GM12878 (cell line): ENCODE results near the gene ITSN1. TPM values are rescaled to one million over a fixed set of nuclear protein-coding genes. Genes with fewer than 3 reads are reported as not detected.

Experiments
- ATAC-seq: fragments of 200-7000 bp; cut with Tn5 transposase; 3 replicates; pipeline ENCODE4 v1.9.1; 2020; ENCODE audit warnings: mild to moderate bottlenecking, moderate library complexity
- BruUV-seq: library from RNA; stranded (reverse); fragments of 400-500 nt; replicated peaks from 2 replicates; lab custom pipeline; 2021; lab: Mats Ljungman, UMichigan
- CTCF ChIA-PET: fragments of 300-600 bp; sonication (Branson Sonifier 250); formaldehyde crosslinking; extraction: SDS; loops from one replicate; lab custom pipeline; 2021; ENCODE audit warnings: inconsistent platforms; lab: Yijun Ruan, JAX
- POLR2A ChIA-PET: fragments of 350-600 bp; formaldehyde crosslinking; extraction: SDS; loops from one replicate; lab custom pipeline; 2021; ENCODE audit warnings: inconsistent platforms; lab: Charles Lee
- RAD21 ChIA-PET: fragments of 300-600 bp; sonication (Branson Sonifier 250); formaldehyde crosslinking; loops from one replicate; lab custom pipeline; 2023; ENCODE audit warnings: antibody characterized with exemption; ENCODE audit not compliant: unreplicated experiment; lab: Charles Lee
- SMC1A ChIA-PET: fragments of 300-600 bp; sonication (Branson Sonifier 250); formaldehyde crosslinking; loops from one replicate; lab custom pipeline; 2023; ENCODE audit not compliant: unreplicated experiment, uncharacterized antibody; lab: Charles Lee
- DNase-seq: peaks from one replicate; pipeline ENCODE4 v3.0.0-alpha.2; 2011; ENCODE audit warnings: low read depth, low spot score
- FAIRE-seq: peaks from 3 replicates; lab custom pipeline; 2011; peaks lifted over from hg19 to GRCh38; lab: Jason Lieb, UNC
- H2AFZ ChIP-seq: 2 replicates; pipeline ENCODE4 v1.6.0; 2011; ENCODE audit warnings: low read depth, low read length, control low read depth; ENCODE audit not compliant: control insufficient read depth
- H3K27ac ChIP-seq: 2 replicates; pipeline ENCODE4 v1.5.1; 2011; ENCODE audit warnings: control low read depth; ENCODE audit not compliant: control insufficient read depth, insufficient read depth
- H3K27me3 ChIP-seq, 2 experiments: replicated peaks in 1 of 2; 2 replicates each; pipeline versions ENCODE4 v1.6.0 to v1.6.1; 2011; ENCODE audit warnings: low read length in 1 of 2; ENCODE audit not compliant: control insufficient read depth in 2 of 2, insufficient read depth in 2 of 2
- H3K36me3 ChIP-seq, 2 experiments: 2 replicates each; pipeline ENCODE4 v1.5.1; 2011; ENCODE audit warnings: low read length in 1 of 2; ENCODE audit not compliant: control insufficient read depth in 2 of 2, insufficient read depth in 2 of 2
- H3K4me1 ChIP-seq: 2 replicates; pipeline ENCODE4 v1.6.1; 2011; ENCODE audit warnings: mild to moderate bottlenecking, low read length, moderate library complexity, mixed read lengths; ENCODE audit not compliant: control insufficient read depth, insufficient read depth
- H3K4me2 ChIP-seq: 2 replicates; pipeline ENCODE4 v1.6.0; 2011; ENCODE audit warnings: control low read depth; ENCODE audit not compliant: control insufficient read depth, insufficient read depth
- H3K4me3 ChIP-seq: fragments of 200-600 bp; sonication (generic); 2 replicates; pipeline ENCODE4 v1.5.1; 2016
- H3K79me2 ChIP-seq: 2 replicates; pipeline ENCODE4 v1.6.0; 2011; ENCODE audit warnings: low read length; ENCODE audit not compliant: control insufficient read depth, insufficient read depth
- H3K9ac ChIP-seq: 2 replicates; pipeline ENCODE4 v1.8.0; 2011; ENCODE audit warnings: low read length, control low read depth, mixed read lengths; ENCODE audit not compliant: control insufficient read depth, insufficient read depth
- H3K9me3 ChIP-seq: replicated peaks from 3 replicates; pipeline ENCODE4 v1.5.1; 2011; ENCODE audit warnings: mild to moderate bottlenecking, low read length; ENCODE audit not compliant: control insufficient read depth, insufficient read depth
- H4K20me1 ChIP-seq: 2 replicates; pipeline ENCODE4 v1.6.0; 2011; ENCODE audit not compliant: control insufficient read depth, insufficient read depth
- IKZF2 ChIP-seq, 2 experiments: fragments of 450-650 bp; IDR thresholded peaks; 2 replicates each; pipeline ENCODE4 v1.6.1; 2017; ENCODE audit warnings: mild to moderate bottlenecking in 2 of 2, moderate library complexity in 2 of 2
- SPI1 ChIP-seq: IDR thresholded peaks from 2 replicates; pipeline ENCODE4 v1.6.1; 2011; ENCODE audit warnings: low read depth, mild to moderate bottlenecking, low read length, moderate library complexity, borderline replicate concordance; ENCODE audit not compliant: insufficient read depth
- WGBS: methylation state at CpG from one replicate; pipeline ENCODE4 v1.1.6; 2016; ENCODE audit warnings: low lambda C conversion rate; ENCODE audit not compliant: insufficient replicate concordance, insufficient coverage; ENCODE audit errors: missing lambda C conversion rate; 5-methylcytosine and 5-hydroxymethylcytosine counted together
- in situ Hi-C: fragments of 300-500 bp; cut with MboI; formaldehyde crosslinking; loops from 9 replicates; pipeline ENCODE4 v1.14.3; 2018; ENCODE audit warnings: mixed read lengths
- intact Hi-C: fragments of 100-400 bp; cut with micrococcal nuclease; formaldehyde crosslinking; loops from one replicate; pipeline ENCODE4 v1.14.2; 2022; ENCODE audit not compliant: unreplicated experiment
- polyA plus RNA-seq, 11 experiments: library from polyadenylated mRNA; depleted of rRNA in 4 of 11; unstranded in 6 of 11; stranded (reverse) in 5 of 11; fragments of >200 nt; fragmentation: Nextera tagmentation in 4 of 11; fragmentation: Illumina TruSeq in 1 of 11; extraction: Ambion mirVana in 4 of 11; extraction: Trizol in 1 of 11; gene quantifications; 1 replicate in 1 of 11; 2 replicates in 10 of 11; pipeline versions ENCODE4 v1.2.1 to v1.2.3, GENCODE V29; 2011 to 2016; ENCODE audit warnings: inconsistent platforms in 2 of 11, missing spikeins in 2 of 11, low read depth in 1 of 11
- total RNA-seq, 4 experiments: library from RNA; depleted of rRNA in 3 of 4; stranded (reverse); fragments of >200 nt in 3 of 4; fragmentation: Illumina TruSeq in 1 of 4; extraction: Trizol in 1 of 4; gene quantifications; 2 replicates each; pipeline versions ENCODE4 v1.2.1 to v1.2.3, GENCODE V29; 2013 to 2021
- TF ChIP-seq, protein P1 (sequence below): IDR thresholded peaks from 2 replicates; pipeline ENCODE4 v1.6.1; 2012; ENCODE audit warnings: mild to moderate bottlenecking, low read depth, low read length
- TF ChIP-seq, protein P2 (sequence below): fragments of 450-650 bp; IDR thresholded peaks from 2 replicates; pipeline ENCODE4 v1.6.1; 2014; ENCODE audit warnings: mild to moderate bottlenecking
- TF ChIP-seq, protein P3 (sequence below): fragments of 450-650 bp; IDR thresholded peaks from 2 replicates; pipeline ENCODE4 v1.6.1; 2017; ENCODE audit warnings: low read depth, mild to moderate bottlenecking, moderate library complexity
- TF ChIP-seq, protein P4 (sequence below): fragments of 450-650 bp; conservative IDR thresholded peaks from 2 replicates; pipeline ENCODE4 v1.6.1; 2017; ENCODE audit warnings: mild to moderate bottlenecking, moderate library complexity
- TF ChIP-seq, protein P5 (sequence below): fragments of 450-650 bp; IDR thresholded peaks from 2 replicates; pipeline ENCODE4 v1.6.1; 2016; ENCODE audit warnings: mild to moderate bottlenecking

ITSN1 gene
- total and polyA plus RNA-seq, 10 of the 15 experiments (the other 5 are each of a cell fraction or from before 2014, with no cell fraction given), result 0.89 to 10.6 (median 4.8) TPM

DNA sequence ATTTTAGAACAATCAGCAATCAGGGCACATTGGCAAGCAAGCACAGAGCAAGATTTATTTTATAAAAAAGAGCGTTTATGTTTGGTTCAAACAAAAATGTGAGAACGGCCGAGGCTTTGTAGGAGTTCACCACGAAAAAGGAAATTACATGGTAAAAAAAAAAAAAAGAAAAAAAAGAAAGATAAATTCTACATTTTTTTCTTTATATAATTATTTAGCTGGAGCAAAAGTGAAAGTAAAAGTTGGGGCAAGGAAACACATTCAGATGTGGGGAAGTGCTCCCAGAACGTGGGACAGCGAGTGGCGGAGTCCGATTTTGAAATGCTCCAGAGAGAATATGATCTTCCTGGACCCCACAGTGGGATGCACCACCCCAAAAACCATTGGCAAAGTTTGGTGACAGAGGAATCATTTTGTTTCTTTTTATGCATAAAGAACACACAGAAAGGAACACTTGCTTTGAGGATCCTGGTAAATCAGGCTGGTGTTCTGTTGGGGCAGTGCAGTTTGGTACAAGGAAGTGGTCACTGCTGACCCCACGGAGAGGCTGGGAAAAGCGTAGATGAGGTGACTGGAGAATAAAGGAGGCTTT, 289.6 kb downstream of the ITSN1 start:
- ATAC-seq (peak; percentile 27; the same call in 2 of the 3 replicates), DNase-seq (no peak)
- peak overlapping the region; percentile 57; the same call in 1 of the 2 replicates for H3K4me3 ChIP-seq
- no peaks in the 10 kb centered on the region for H3K9me3 ChIP-seq
- H3K4me1 ChIP-seq, result no peaks in the 10 kb centered on the region
- H3K36me3 ChIP-seq, result no peaks in the 10 kb centered on the region
- H3K79me2 ChIP-seq, result no peaks in the 10 kb centered on the region
- in situ Hi-C loops (no loop called here), intact Hi-C loops (no loop called here)
- SMC1A ChIA-PET, result interaction anchor here (0.6 to 5.2 kb wide), 12 partner anchors 8 to 416 kb away, joined by 3 to 34 read pairs (median 4); no protein-coding TSS in a partner anchor
- peak overlapping the region; percentile 57; the same call in 1 of the 2 replicates for H3K9ac ChIP-seq
- H4K20me1 ChIP-seq, result no peaks in the 10 kb centered on the region
- RAD21 ChIA-PET, result interaction anchor here (0.6 to 4.1 kb wide), 7 partner anchors 8 to 416 kb away, joined by 3 to 17 read pairs (median 4); no protein-coding TSS in a partner anchor
- H3K4me2 ChIP-seq, result peak overlapping the region; percentile 85
- peak overlapping the region; percentile 95 for H2AFZ ChIP-seq
- no peaks in the 10 kb centered on the region for H3K27me3 ChIP-seq
- 6% methylated on average over 10 of the region's 10 CpGs for WGBS
- H3K27ac ChIP-seq, result peak overlapping the region; percentile 43
- TF ChIP-seq, protein P1, sequence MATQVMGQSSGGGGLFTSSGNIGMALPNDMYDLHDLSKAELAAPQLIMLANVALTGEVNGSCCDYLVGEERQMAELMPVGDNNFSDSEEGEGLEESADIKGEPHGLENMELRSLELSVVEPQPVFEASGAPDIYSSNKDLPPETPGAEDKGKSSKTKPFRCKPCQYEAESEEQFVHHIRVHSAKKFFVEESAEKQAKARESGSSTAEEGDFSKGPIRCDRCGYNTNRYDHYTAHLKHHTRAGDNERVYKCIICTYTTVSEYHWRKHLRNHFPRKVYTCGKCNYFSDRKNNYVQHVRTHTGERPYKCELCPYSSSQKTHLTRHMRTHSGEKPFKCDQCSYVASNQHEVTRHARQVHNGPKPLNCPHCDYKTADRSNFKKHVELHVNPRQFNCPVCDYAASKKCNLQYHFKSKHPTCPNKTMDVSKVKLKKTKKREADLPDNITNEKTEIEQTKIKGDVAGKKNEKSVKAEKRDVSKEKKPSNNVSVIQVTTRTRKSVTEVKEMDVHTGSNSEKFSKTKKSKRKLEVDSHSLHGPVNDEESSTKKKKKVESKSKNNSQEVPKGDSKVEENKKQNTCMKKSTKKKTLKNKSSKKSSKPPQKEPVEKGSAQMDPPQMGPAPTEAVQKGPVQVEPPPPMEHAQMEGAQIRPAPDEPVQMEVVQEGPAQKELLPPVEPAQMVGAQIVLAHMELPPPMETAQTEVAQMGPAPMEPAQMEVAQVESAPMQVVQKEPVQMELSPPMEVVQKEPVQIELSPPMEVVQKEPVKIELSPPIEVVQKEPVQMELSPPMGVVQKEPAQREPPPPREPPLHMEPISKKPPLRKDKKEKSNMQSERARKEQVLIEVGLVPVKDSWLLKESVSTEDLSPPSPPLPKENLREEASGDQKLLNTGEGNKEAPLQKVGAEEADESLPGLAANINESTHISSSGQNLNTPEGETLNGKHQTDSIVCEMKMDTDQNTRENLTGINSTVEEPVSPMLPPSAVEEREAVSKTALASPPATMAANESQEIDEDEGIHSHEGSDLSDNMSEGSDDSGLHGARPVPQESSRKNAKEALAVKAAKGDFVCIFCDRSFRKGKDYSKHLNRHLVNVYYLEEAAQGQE, result no peak
- TF ChIP-seq, protein P2, sequence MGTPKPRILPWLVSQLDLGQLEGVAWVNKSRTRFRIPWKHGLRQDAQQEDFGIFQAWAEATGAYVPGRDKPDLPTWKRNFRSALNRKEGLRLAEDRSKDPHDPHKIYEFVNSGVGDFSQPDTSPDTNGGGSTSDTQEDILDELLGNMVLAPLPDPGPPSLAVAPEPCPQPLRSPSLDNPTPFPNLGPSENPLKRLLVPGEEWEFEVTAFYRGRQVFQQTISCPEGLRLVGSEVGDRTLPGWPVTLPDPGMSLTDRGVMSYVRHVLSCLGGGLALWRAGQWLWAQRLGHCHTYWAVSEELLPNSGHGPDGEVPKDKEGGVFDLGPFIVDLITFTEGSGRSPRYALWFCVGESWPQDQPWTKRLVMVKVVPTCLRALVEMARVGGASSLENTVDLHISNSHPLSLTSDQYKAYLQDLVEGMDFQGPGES, result no peak
- TF ChIP-seq SPI1, result peak; percentile 47; the same call in 1 of the 2 replicates
- 0 out of 4 replicates have a peak, but pooled peaks of 1 of the 2 experiments have one; percentile 15 for TF ChIP-seq IKZF2 (IDR thresholded peaks at IDR 0.05)
- TF ChIP-seq, protein P3, sequence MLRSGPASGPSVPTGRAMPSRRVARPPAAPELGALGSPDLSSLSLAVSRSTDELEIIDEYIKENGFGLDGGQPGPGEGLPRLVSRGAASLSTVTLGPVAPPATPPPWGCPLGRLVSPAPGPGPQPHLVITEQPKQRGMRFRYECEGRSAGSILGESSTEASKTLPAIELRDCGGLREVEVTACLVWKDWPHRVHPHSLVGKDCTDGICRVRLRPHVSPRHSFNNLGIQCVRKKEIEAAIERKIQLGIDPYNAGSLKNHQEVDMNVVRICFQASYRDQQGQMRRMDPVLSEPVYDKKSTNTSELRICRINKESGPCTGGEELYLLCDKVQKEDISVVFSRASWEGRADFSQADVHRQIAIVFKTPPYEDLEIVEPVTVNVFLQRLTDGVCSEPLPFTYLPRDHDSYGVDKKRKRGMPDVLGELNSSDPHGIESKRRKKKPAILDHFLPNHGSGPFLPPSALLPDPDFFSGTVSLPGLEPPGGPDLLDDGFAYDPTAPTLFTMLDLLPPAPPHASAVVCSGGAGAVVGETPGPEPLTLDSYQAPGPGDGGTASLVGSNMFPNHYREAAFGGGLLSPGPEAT, result 0 out of 2 replicates have a peak, but pooled peaks have one; percentile 22
- TF ChIP-seq, protein P4, sequence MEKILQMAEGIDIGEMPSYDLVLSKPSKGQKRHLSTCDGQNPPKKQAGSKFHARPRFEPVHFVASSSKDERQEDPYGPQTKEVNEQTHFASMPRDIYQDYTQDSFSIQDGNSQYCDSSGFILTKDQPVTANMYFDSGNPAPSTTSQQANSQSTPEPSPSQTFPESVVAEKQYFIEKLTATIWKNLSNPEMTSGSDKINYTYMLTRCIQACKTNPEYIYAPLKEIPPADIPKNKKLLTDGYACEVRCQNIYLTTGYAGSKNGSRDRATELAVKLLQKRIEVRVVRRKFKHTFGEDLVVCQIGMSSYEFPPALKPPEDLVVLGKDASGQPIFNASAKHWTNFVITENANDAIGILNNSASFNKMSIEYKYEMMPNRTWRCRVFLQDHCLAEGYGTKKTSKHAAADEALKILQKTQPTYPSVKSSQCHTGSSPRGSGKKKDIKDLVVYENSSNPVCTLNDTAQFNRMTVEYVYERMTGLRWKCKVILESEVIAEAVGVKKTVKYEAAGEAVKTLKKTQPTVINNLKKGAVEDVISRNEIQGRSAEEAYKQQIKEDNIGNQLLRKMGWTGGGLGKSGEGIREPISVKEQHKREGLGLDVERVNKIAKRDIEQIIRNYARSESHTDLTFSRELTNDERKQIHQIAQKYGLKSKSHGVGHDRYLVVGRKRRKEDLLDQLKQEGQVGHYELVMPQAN, result no peak
- TF ChIP-seq, protein P5, sequence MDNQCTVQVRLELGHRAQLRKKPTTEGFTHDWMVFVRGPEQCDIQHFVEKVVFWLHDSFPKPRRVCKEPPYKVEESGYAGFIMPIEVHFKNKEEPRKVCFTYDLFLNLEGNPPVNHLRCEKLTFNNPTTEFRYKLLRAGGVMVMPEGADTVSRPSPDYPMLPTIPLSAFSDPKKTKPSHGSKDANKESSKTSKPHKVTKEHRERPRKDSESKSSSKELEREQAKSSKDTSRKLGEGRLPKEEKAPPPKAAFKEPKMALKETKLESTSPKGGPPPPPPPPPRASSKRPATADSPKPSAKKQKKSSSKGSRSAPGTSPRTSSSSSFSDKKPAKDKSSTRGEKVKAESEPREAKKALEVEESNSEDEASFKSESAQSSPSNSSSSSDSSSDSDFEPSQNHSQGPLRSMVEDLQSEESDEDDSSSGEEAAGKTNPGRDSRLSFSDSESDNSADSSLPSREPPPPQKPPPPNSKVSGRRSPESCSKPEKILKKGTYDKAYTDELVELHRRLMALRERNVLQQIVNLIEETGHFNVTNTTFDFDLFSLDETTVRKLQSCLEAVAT, result 0 out of 2 replicates have a peak, but pooled peaks have one; percentile 44
- TF ChIP-seq, all 136 proteins: peak for 4
- BruUV-seq, result no TSS peak
- POLR2A ChIA-PET, result interaction anchor here (0.6 to 2.4 kb wide), 4 partner anchors 10 to 42 kb away, joined by 3 to 18 read pairs (median 5); no protein-coding TSS in a partner anchor
- no peak for FAIRE-seq
- CTCF ChIA-PET, result interaction anchor here (0.6 to 7.1 kb wide), 6 partner anchors 8 to 431 kb away, joined by 3 to 59 read pairs (median 4); no protein-coding TSS in a partner anchor
